Mucosa of descending colon (tissue), 3 donors: ENCODE results near the gene GPC6. TPM values are rescaled to one million over a fixed set of nuclear protein-coding genes. Genes with fewer than 3 reads are reported as not detected.

ENCODE experiments used
- ATAC-seq: fragments of 200-7000 bp; cut with Tn5 transposase; one replicate; pipeline ENCODE4 v1.9.1; 2020; ENCODE audit warnings: mild to moderate bottlenecking, moderate library complexity
- DNase-seq, 3 donors: peaks; one replicate each; pipeline ENCODE4 v3.0.0-alpha.2; 2020
- H3K36me3 ChIP-seq: fragments of 200-600 bp; one replicate; pipeline ENCODE4 v1.8.0; 2021; ENCODE audit warnings: low read depth, mild to moderate bottlenecking
- H3K4me1 ChIP-seq: fragments of 200-600 bp; one replicate; pipeline ENCODE4 v1.8.0; 2021; ENCODE audit warnings: low read depth, mild to moderate bottlenecking
- H3K4me3 ChIP-seq: fragments of 200-600 bp; one replicate; pipeline ENCODE4 v1.8.0; 2021; ENCODE audit warnings: mild to moderate bottlenecking
- H3K9me3 ChIP-seq: fragments of 200-600 bp; one replicate; pipeline ENCODE4 v1.8.0; 2021; ENCODE audit warnings: mild to moderate bottlenecking
- CTCF ChIP-seq: fragments of 200-600 bp; IDR thresholded peaks from one replicate; pipeline ENCODE4 v1.8.0; 2022; ENCODE audit warnings: antibody characterized with exemption, mild to moderate bottlenecking
- intact Hi-C, 2 donors: fragments of 100-400 bp; cut with DNase I in 1 of 2; cut with micrococcal nuclease in 1 of 2; formaldehyde crosslinking; loops; one replicate each; pipeline versions ENCODE4 v1.11.0 to v1.11.1; 2022; cut with DNase I, micrococcal nuclease
- total RNA-seq, 3 donors: library from RNA; stranded (reverse); fragmentation: NEBNext Ultra II Directional in 2 of 3; extraction: Animal tissue kit (Norgen Biotek cat#: 25700) in 2 of 3; gene quantifications; one replicate each; pipeline versions ENCODE4 v1.2.1 to v1.2.4, GENCODE V29; 2021 to 2023
- donor health status: DM: no; HTN: no; CAD: no; lungs with moderate emphysema.
- donor health status: DM: no; HTN: no; CAD: no.
- donor health status: DM: no; HTN: yes; CAD: no.

GPC6 gene
- total RNA-seq, 3 donors from 2014 or later: 2.7 to 11.3 (median 7.5) TPM

GRCh38 chr13:93409816-93410215 lies 183.2 kb downstream of the GPC6 start:
- TF ChIP-seq CTCF: no peak
- intact Hi-C loops: no loop called here
- no peak overlapping the region for H3K4me3 ChIP-seq
- H3K9me3 ChIP-seq: no peaks in the 10 kb centered on the region
- ATAC-seq: no peak
- no peaks in the 10 kb centered on the region for H3K36me3 ChIP-seq
- H3K4me1 ChIP-seq: no peaks in the 10 kb centered on the region
- DNase-seq: no peak

GRCh38 chr13:93411186-93411680 lies 184.6 kb downstream of the GPC6 start:
- TF ChIP-seq CTCF: no peak
- Histone ChIP-seq H3K4me3 (no peak overlapping the region), H3K9me3 (no peaks in the 10 kb centered on the region), H3K36me3 (no peaks in the 10 kb centered on the region), H3K4me1 (no peaks in the 10 kb centered on the region)
- no peak for ATAC-seq
- no peak for DNase-seq
- intact Hi-C loops: no loop called here

- intact Hi-C loops: no loop called here
- H3K36me3 ChIP-seq: no peaks in the 10 kb centered on the region
- no peak for DNase-seq
- no peaks in the 10 kb centered on the region for H3K9me3 ChIP-seq
- no peak for TF ChIP-seq CTCF
- H3K4me1 ChIP-seq: no peaks in the 10 kb centered on the region
- H3K4me3 ChIP-seq: no peak overlapping the region
- ATAC-seq: no peak
Measured at GRCh38 chr13:93412676-93413075, 186.1 kb downstream of the GPC6 start.

GRCh38 chr13:93413972-93414717 lies 187.5 kb downstream of the GPC6 start:
- Histone ChIP-seq H3K9me3 (no peaks in the 10 kb centered on the region), H3K4me1 (no peaks in the 10 kb centered on the region), H3K36me3 (no peaks in the 10 kb centered on the region), H3K4me3 (no peak overlapping the region)
- DNase-seq (no peak), ATAC-seq (no peak)
- intact Hi-C loops: no loop called here
- no peak for TF ChIP-seq CTCF

GRCh38 chr13:93416736-93417355 lies 190.2 kb downstream of the GPC6 start:
- intact Hi-C loops: no loop called here
- H3K4me1 ChIP-seq: no peaks in the 10 kb centered on the region
- DNase-seq: no peak
- no peaks in the 10 kb centered on the region for H3K9me3 ChIP-seq
- no peaks in the 10 kb centered on the region for H3K36me3 ChIP-seq
- no peak for TF ChIP-seq CTCF
- no peak for ATAC-seq
- H3K4me3 ChIP-seq: no peak overlapping the region
